T-helper 22 cell (primary cell): ENCODE data around the gene NAA30.
"Not testable (repeated sequence)": the region's sequence is repeated elsewhere in the genome, so short reads cannot be mapped to it uniquely, and the experiment has no call there.

ENCODE experiments used
- DNase-seq: peaks from one replicate; pipeline ENCODE4 v3.0.0-alpha.2; 2020; ENCODE audit warnings: low read depth

Gene NAA30

DNA sequence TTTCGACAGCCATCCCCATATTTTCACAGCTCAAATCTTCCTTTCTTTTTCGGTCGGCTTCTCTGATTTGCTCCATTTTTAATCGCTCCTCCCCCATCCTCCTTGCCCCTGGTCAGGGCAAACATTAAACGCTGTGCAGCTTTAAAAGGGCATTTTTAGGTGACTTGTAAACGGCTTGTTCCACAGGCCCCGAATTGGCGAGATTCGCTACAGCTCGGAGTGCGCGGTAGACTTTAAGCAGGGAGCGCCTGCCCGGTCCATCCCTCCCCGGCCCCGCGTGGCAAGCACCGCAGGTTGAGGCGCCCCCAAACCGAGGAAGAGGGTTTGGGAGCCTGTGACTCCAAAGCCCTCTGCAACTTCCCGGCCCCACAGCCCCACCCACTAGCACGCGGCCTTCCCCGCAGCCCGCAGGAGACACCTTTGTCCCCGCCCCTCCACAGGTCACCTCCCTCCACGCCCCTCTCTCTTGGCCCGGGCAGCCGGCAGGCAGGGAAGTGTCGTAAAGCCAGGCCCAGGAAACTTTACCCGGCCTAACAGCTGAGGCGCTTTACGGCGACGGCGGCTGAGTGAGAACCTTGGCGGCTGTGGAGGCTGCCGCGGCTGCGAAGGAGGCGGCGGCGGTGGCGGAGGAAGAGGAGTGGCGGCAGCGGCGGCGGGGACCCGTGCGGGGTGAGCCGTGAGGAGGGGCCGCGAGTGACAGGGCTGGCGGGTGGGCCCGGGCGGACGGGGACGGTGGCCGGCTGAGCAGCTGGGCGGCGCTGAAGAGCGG is at the start of gene NAA30:
TSS of gene NAA30 (plus strand) at position 550 of the 769 bp plus-strand sequence. CDS start 372 bp downstream, outside the sequence.
- peak; percentile 98 for DNase-seq

DNA sequence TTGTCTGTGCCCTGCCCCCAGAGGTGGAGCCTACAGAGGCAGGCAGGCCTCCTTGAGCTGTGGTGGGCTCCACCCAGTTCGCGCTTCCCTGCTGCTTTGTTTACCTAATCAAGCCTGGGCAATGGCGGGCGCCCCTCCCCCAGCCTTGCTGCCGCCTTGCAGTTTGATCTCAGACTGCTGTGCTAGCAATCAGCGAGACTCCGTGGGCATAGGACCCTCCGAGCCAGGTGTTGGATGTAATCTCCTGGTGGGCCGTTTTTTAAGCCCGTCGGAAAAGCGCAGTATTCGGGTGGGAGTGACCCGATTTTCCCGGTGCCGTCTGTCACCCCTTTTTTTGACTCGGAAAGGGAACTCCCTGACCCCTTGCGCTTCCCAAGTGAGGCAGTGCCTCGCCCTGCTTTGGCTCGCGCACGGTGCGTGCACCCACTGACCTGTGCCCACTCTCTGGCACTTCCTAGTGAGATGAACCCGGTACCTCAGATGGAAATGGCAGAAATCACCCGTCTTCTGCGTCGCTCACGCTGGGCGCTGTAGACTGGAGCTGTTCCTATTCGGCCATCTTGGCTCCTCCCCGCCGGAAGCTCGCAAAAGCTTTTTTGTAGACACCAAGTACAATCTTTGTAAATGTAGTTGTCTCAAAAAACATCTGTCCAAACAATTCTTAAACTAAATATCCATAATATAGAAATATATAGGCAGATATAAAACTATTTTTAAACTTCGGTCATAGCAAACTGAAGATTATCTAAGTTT is 46.7 kb upstream of the NAA30 start:
- DNase-seq: not testable (repeated sequence)

GRCh38 chr14:57345106-57345505 is 45.3 kb upstream of the NAA30 start:
- no peak for DNase-seq

DNA sequence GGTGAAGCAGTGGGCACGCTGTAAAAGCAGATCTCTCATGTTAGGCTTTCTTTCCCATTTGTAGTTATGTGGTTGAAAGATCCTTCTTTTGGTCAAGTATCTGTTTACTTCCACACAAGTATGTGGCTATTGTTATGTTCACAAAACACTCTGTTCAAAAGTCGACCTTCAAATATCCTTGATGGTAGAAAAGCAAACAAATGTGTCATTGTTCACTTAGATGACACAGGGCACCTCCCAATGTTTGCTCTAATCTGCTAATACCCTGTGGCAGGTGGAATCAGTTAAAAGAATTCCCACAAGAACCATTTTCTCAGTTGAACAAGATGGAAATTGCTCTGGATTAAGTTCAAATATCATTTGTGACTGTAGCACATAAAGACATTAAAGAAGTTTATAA is 43.6 kb upstream of the NAA30 start:
- no peak for DNase-seq

- no peak for DNase-seq
These were observed 37.8 kb upstream of the NAA30 start for GRCh38 chr14:57352396-57353170.

DNA sequence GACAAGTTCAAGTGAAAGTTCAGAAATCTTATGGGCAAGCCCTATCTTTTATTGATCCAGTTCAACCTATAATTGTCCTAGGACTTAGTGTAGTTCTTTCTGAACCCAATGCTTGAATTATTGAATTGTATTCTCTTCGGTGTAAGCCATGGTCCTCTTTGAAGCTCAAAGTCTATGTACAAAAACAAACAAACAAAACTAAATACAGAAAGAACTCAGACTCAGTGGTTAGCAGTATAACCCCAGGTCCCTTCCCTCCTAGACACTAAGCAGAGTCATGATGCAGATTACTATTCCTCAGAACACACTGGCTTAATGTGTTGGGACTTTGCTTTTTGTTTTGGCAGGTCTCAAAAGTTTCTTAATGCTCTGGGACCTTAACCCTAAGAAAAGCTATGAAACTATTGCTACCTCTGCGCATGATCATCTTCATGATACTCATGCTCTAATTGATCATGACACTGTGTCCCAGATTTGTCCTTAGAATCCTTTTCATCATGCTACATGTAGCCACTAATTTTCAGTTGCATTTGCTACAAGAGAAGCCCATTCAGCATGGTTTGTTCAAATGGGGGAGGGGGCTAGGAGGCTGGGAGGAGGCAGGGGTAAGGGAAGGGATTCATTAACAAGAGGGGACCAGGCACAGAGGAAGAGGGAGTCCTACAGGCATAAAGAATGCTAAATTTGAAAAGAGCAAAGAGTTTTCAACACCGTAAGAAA is 35.1 kb upstream of the NAA30 start:
- DNase-seq: no peak

- no peak for DNase-seq
These were observed 28.0 kb upstream of the NAA30 start for GRCh38 chr14:57362361-57362760.

GRCh38 chr14:57364659-57365450 is 25.5 kb upstream of the NAA30 start:
- no peak for DNase-seq

DNA sequence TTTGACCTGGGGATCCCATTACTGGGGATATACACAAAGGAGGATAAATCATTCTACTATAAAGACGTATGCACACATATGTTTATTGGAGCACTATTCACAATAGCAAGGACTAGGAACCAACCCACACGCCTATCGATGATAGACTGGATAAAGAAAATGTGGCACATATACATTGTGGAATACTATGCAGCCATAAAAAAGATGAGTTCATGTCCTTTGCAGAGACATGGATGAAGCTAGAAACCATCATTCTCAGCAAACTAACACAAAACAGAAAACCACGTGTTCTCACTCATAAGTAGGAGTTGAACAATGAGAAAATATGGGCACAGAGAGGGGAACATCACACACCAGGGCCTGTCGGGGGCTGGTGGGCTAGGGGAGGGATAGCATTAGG is 20.2 kb upstream of the NAA30 start:
- not testable (repeated sequence) for DNase-seq

GRCh38 chr14:57371013-57371412 is 19.4 kb upstream of the NAA30 start:
- no peak for DNase-seq

DNA sequence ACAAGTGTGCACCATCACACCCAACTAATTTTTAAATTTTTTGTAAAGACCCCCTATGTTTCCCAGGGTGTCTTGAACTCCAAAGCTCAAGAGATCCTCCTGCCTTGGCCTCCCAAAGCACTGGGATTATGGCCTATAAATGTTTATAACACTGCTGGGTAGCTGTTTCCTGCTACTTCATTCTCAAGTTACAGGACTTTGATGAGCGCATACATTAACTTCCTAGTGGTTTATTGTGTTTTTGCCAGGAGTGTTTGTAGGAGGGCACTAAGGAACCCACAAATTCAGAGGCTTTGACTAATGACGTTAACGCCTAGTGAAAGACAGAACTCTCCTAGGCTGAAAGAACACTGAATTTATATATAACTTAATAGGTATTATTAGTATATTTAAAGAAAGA is 15.2 kb upstream of the NAA30 start:
- no peak for DNase-seq

GRCh38 chr14:57378661-57379060 is 11.7 kb upstream of the NAA30 start:
- DNase-seq: no peak

GRCh38 chr14:57380935-57381334 is 9.5 kb upstream of the NAA30 start:
- no peak for DNase-seq

DNA sequence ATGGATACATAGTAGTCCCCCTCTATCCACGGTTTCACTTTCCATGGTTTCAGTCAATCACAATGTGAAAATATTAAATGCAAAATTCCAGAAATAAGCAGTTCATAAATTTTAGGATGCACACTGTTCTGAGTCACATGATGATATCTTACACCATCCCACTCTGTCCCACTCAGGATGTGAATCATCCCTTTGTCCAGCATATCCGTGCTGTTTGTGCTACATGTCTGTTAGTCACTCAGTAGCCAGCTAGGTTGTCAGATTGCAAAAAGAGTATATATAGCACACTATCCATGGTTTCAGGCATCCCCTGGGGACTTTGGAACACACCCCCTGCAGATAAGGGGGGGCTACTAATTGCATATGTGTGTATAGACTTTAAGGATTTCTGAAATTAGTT is 8.1 kb upstream of the NAA30 start:
- DNase-seq: no peak

- DNase-seq: no peak
These were observed 7.2 kb upstream of the NAA30 start for GRCh38 chr14:57383125-57383745.

GRCh38 chr14:57388067-57388466 is 2.3 kb upstream of the NAA30 start:
- DNase-seq: no peak

DNA sequence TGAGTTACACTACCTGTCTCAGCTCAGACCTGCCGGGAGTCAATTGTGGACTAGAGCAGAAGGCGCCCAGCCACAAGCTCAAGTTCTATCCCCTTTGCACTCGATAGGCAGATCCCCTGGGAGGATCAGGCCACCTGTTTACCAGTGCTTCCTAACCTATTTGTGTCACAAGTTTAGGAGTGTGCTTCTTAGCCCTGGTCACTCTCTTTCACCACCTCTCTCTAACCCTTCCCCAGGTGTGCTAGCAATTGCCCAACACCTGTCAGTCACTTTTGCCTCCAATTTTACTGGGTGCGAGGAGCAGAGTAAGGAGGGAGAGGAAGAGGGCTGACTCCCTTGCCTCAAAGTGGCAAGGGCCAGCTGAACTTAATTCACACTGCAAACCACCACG is 745 bp upstream of the NAA30 start:
- DNase-seq: no peak

DNA sequence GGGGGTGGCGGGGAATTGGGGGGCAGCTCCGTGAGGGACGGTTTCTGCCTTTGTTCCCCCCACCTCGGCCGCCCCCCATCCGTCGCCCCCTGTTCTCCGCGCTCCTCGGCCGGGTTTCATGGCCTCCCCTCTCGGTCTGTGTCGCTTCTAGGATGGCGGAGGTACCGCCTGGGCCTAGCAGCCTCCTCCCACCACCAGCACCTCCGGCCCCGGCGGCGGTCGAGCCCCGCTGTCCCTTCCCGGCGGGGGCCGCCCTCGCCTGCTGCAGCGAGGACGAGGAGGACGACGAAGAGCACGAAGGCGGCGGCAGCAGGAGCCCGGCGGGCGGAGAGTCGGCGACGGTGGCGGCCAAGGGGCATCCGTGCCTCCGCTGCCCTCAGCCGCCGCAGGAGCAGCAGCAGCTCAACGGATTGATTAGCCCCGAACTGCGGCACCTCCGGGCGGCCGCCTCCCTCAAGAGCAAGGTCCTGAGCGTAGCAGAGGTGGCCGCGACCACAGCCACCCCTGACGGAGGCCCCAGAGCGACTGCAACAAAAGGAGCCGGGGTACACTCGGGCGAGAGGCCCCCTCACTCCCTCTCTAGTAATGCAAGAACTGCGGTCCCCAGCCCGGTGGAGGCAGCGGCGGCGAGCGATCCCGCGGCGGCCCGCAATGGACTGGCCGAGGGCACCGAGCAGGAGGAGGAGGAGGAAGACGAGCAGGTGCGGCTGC is 575 bp downstream of the NAA30 start:
- DNase-seq: peak; percentile 11

GRCh38 chr14:57391517-57392195 is 1.3 kb downstream of the NAA30 start:
- no peak for DNase-seq

DNA sequence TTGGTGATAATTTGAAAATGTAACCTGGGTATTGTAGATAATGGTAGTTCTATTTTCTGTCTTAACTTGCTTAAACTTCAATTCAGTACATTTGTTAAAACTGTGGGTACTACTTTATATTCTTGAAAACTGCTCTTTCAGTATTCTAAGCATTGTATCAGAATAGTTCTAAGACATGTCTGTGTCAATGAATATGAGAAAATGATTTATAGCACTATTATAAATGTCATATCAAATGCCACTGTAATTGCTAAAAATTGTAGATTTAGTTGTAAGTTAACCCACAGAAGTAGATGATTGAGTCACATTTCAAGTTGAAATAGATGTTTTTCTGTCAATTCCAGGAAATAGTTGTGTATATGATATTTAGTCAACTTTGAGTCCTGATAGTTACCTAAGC is 2.4 kb downstream of the NAA30 start:
- DNase-seq: no peak
